ENCODE measurements around the gene MLLT10.

- TF ChIP-seq POLR2AphosphoS5 (IDR thresholded peaks at IDR 0.05; ENCODE audit: low read depth, low read length), result no peak
- no peak for TF ChIP-seq TAF1 (IDR thresholded peaks at IDR 0.05; ENCODE audit: borderline replicate concordance, low read depth, low read length)
- no peak for TF ChIP-seq POLR2A (IDR thresholded peaks at IDR 0.05; ENCODE audit: low read depth, low read length)
Observed at GRCh38 chr10:21760332-21760731, 226.3 kb downstream of the MLLT10 start.
